ENCODE measurements around the gene LZTR1.

Gene LZTR1

DNA sequence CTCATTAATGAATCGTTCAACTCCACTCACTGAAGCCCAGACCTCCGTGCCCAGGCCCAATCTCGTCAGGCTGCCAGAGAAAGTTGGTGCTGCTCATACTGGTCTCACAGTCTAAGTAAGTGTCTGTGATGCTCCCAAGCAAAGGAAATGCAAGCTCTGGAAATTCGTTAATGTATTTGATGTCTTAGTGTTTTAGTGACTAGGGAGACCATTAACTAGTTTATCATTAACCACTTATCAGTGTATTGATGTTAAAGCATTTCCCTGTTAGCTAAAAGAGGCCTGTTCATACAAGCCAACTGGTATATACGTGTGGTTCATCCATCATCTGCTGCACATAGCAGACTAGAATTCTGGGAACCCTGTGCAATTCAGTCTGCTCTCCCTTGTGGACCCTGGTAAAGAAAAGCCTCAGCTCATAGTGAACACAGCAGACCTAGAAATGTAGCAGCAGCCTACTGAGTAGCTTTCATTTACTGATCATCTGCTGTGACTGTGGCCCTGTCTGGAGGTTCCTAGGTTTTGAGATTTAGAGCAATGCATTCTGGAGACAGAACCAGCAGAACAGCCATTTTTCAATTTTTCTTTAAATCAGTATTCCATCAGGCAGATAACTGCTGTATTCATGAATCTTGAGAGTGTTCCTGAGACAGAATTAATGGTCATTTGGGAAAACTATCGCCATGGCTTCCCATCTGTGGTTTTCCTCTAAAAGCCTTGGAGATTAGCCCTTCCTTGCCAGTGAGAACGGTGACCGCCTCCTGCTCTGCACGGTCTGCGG lies 30.8 kb upstream of the LZTR1 start:
- no peak for DNase-seq

DNA sequence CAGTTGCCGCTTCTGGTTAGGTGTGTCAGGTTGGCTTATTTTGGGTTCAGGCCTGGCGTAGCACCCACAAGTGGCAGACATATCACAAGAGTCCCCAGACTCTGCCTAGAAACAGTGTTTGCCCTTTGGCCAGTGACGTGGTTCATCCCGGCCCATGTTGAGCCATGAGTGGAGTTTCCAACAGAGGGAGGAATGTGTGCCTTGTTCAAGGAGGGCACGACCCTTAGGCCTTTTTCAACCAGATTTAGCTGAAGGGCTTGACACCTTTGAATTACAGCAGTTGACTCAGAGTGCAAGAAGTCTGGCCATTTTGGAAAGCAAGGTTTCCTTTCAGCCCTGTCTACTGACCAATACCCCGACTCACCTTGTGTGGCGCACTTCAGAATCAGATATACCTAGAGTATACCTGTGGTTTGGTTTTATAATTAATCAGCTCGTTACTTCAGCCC lies 30.1 kb upstream of the LZTR1 start:
- DNase-seq: no peak

- no peak for DNase-seq
Measured at GRCh38 chr22:20952544-20953341, 29.4 kb upstream of the LZTR1 start.

GRCh38 chr22:20953342-20953608 lies 28.8 kb upstream of the LZTR1 start:
- no peak for DNase-seq

- no peak for DNase-seq
Measured at GRCh38 chr22:20953668-20954500, 28.2 kb upstream of the LZTR1 start.

DNA sequence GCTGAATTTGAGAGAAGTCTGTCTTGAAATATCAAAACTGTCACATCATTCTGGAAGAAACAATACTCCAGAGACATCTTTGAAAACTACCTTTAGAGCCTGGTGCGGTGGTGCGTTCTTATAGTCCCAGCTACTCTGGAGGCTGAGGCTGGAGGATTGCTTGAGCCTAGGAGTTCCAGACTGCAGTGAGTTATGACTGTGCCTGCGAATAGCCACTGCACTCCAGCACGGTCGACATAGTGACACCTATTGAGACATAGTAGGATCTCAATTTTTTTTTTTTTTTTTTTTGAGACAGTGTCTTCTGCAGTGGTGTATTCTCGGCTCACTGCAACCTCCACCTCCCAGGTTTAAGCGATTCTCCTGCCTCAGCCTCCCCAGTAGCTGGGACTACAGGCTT lies 26.5 kb upstream of the LZTR1 start:
- no peak for DNase-seq

DNA sequence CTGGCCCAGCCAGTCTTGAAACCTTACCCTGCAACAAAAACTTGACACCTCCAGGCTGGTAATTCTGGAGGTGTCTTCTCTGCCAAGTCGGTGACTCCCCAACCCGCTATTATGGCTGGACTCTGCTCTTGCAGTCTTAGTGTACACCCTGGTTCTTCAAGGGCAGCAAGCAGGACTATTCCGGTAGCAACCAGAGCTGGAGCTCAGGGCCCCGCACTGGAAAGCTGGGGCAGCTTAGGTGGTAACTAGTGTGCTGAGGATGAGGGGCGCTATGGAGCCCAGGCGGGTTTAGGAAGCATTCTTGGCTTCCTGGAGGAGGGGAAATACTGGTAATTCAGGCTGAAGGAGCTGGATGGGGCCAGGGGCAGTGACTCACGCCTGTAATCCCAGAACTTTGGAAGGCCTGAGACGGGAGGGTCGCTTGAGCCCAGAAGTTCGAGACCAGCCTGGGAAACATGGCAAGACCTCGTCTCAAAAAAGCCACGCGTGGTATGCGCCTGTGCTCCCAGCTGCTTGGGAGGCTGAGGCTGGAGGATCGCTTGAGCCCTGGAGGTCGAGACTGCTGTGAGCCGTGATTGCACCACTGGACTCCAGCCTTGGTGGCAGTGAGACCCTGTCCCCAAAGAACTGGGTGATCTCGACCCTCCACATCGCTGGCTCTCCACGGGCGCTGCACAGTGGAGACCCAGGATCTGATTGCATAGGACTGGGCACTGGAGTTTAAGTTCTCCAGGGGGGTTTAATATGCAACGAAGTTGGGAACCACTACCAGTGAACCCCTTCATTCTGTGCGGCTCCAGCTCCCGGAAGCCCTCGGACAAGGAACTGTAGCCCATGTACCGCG lies 25.6 kb upstream of the LZTR1 start:
- DNase-seq: no peak

DNA sequence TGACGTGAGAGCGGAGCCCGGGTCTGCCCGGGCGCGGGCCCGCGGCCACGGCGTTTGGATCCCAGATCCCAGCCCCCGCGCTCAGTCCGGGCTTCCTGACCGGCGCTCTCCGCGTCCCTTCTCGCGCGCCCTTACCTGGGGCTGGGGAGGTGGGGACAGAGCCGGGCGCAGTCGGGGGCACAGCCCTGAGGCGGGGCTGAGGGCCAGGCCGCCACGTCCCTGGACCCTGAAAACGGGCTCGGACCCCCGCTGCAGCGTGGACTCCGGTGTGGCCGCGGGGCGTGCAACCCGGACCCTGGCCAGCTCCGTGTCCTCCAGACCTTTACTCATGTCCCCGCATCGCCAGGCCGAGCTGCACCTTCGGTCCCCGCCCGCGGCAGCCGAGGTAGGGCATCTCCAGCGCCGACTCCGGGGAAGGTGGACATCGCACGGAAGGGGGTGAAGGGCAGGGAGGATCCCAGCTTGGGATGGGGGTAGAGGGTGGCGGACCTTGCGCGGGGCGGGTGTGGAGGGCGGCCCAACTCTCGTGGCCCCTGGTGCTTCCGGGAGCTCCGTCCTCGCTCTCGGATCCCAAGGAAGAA lies 24.9 kb upstream of the LZTR1 start:
- DNase-seq: no peak

DNA sequence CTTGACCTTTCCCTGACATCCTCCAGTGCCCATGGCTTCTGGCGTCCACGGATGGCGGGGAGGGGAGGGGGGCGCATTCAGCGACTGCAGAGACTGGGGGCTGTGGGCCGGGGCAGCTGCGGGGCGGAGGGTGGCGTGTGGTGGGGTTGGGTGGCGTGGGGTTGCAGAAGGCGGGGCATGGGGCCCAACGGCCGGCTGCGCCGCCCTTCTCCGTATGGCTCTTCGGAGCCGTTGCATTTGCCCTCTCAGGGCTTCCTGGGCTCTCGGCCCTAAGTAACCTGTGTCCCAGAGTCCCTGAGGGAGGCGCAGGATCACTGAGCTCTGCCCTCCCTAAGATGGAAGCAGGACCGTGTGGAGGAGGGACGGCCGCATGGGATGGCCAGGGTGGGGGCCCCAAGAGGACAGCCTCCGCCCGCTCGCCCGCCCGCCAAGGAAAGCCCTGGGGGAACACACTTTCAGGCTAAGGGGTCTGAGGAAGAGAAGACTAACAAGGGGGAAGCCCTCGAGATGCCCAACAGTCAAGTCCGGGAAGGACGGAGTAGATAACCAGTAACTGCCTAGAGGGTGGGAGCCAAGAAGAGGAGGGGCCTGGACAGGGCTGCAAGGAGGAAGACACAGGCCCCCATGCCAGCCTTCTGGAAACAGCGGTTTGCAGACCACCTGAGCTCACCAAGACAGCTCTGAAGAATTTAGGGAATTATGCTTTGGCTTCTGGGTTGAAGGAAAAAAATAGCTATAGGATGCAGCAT lies 24.2 kb upstream of the LZTR1 start:
- DNase-seq: no peak

DNA sequence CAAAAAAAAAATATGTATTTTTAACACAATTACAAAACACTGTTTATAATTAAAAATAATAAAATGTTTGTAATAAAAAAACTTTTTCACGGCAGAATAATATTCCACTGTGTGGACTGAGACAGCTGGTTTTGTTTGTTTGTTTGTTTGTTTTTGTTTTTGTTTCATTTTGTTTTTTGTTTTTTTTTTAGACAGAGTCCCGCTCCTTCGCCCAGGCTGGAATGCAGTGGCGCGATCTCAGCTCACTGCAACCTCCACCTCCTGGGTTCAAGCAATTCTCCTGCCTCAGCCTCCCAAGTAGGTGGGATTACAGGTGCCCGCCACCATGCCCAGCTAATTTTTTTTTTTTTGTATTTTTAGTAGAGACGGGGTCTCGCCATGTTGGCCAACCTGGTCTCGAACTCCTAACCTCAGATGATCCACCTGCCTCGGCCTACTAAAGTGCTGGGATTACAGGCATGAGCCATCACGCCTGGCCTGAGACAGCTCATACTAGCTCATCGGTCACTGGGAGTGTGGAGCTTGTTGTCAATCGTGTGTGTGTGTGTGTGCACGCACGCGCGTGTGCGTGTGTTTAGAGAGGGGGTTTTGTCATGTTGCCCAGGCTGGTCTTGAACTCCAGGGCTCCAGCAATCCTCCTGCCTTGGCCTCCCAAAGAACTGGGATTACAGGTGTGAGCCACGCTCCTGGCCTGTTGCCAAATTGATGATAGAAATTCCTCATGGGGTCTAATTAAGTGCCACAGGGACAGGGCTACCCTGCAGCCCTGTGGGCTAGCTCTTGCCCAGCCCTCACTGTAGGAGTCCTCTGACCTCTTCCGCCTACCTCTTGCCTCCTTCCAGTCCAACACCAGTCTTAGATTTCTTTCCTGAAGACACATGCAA lies 22.3 kb upstream of the LZTR1 start:
- no peak for DNase-seq

DNA sequence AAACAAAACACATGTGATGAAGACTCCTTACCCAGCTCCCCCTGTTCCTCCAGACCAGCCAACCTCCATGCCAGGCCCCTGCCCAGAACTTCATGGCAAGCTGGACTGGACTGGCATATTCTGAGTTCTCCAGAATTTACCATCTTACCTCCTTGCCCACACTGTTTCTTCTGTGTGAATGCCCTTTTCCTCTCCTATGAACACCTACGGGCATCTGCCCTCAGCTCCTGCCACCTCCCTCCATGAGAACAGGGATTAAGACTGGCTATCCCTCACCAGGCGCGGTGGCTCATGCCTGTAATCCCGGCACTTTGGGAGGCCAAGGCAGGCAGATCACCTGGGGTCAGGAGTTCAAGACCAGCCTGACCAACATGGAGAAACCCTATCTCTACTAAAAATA lies 21.5 kb upstream of the LZTR1 start:
- no peak for DNase-seq

- DNase-seq: no peak
Measured at GRCh38 chr22:20962491-20962945, 19.6 kb upstream of the LZTR1 start.

- no peak for DNase-seq
Measured at GRCh38 chr22:20963201-20964052, 18.7 kb upstream of the LZTR1 start.

DNA sequence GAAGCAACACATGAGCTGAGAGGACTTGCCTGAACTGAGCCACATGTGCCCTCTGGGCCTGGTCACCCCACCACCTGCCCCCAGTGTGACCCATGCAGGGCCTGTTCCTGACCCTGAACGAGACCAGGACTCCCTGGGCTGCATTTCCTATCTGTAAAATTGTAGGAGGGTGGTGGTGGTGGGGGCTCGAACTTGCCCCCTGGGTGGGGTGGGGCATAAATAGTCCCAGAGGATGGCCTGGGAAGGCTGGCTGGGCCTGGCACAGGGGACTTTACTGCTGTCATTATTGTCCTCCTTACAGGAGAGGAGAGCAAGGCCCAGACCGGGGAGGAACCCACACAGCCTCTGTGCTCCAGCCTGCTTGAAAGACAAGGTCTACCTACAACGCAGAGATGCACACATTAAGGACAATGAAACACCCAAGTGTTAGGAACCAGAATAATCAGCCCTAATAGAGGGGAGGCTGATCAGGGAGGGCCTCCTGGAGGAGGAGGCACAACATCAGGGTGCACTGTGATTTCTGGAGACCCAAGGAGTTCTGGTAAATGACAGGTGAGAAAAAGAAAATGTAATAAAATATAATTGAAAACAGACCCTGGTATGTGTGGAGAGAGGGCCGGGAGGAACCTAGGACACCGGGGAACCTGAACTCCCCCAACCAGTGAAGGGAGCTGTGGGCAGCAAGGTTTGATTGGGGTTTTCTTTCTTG lies 17.9 kb upstream of the LZTR1 start:
- no peak for DNase-seq

DNA sequence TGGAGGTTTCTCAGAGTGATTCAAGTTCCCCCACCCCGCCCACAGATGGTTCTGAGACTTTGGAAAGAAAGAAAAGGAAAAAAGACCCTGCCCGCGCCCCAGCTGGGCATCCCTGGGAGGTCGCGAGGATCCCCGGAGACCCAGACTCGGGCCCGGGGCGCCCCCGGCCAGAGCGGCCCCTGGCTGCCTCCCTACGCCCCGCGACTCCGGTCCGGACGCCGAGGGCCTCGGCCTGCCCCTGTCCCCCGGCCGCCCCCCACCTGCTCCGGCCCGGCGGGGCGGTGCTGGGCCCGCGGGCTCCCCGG lies 17.3 kb upstream of the LZTR1 start:
- no peak for DNase-seq

DNA sequence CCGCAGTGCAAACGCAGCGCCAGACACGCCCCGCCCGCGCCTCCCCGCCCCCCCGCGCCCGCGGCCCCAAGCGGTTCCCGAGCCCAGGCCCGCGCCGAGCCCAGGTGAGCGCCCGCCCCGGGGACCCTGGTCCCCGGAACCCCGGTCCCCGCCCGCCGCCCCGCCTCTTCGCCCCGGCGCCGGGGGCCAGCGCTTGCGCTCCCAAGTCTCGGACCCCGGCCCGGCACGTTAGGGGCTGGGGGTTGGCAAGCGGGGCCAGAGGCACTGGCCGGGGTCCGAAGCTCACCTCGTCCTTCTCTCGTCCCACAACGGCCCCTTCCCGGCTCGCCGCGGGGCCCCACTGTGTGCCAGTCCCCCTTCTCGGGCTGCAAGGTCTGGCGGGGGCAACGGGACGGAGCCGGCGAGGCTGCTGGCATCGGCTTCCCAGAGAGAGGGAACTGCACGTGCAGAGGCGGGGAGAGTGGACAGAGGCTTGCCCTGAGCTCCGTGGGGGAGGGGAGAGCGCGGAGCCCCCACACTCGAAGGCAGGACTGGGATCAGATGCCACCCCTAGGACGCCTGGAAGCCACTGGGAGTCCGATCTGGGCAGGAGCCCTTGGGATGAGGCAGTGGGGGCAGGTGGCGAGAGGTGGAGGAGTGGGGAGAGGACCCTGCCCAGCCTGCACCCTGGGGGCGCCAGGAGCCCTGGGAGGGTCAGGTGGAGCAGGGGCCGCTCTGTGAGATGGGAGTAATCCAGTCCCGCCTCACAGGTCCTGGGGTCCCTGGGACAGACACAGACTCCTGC lies 16.8 kb upstream of the LZTR1 start:
- DNase-seq: no peak

DNA sequence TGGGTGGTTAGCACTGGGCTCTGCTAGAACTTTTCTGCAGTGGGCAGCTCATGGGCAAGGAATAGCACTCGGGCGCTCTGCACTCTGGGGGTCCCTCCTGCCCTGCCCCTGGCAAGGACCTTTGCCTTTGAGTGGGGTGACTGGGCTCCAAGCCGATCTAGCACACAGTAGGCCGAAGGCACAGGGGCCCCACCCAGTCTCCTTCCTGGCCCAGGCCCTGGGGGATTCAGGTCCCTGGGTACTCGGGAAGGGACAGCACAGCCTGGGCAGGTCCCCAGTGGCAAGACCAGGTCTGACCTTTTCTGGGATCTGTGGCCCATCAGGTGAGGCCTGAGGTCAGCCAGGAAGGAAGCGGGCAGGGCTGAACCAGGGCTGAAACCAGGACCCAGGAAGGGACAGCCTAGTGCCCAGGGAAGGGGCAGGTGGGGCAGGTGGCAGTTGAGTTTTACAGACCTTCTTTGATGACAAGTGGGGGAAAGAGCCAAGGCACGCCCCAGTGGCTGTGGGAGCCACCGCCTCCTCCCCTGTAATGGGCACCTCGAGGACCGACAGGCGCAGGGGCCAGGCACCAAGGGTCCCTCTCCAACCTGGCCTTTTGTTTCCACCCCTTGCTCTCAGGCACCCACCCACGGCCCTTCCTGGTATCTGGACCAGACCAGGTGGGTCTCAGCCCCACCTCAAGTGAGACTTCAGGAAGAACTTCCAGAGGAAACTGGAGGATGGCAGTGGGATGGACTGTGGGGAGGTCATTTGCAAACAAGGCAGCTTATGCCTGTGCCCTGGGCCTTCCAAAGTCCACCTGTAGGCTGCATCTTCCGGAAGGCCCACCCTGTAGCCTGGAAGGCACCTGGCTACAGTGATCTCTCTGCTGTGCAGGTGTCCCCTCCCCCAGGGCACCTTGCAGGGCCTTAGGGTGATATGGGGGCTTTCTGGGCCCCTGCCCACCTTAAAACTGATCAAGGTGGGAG lies 15.9 kb upstream of the LZTR1 start:
- no peak for DNase-seq
